Islet of Langerhans (tissue), 1 donor: ENCODE data around the gene FXYD7.
"Not testable (repeated sequence)": the region's sequence is repeated elsewhere in the genome, so short reads cannot be mapped to it uniquely, and the experiment has no call there.

ENCODE experiments used
- FAIRE-seq: peaks from one replicate; lab custom pipeline; 2011; peaks lifted over from hg19 to GRCh38; lab: Jason Lieb, UNC

FXYD7 gene

DNA sequence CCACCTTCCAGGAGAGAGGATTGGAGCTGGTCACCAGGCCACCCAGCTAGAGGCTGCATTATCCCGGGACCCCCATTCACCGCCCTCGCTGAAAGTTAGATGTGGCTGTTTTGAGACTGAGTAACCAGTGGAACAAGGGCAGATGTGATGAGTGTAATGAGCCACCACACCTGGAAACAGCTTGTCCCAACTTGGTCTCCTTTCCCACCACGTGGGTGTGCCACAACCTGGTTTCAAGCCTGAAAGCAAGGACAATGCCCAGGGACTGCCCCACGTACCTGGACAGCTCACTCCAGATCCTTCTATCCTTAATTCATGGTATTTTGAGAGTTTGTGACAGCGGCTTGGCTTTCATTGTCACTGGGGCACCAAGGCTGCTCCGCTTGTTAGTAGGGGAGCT, 15.2 kb upstream of the FXYD7 start:
- no peak for FAIRE-seq

DNA sequence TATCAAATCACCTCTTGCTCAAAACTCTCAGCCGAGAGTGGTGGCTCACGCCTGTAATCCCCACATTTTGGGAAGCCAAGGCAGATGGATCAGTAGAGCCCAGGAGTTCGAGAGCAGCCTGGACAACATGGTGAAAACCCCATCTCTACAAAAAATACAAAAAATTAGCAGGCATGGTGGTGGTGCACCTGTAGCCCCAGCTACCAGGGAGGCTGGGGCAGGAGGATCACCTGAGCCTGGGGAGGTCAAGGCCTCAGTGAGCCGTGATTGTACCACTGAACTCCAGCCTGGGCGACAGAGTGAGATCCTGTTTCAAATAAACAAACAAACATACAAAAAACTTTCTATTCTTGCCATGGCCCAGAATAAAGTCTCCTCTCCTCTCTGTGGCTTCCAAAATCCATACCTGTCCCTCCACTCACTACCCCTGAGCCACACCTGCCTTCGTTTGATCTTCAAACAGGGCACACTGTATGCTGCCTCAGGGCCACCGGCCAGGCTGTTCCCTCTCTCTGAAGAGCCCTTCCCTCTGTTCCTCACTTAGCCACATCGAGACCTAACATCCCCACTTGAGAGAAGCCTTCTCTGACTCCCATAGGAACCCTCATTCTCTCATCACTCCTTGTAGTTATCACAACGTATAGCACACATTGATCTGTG, 14.5 kb upstream of the FXYD7 start:
- FAIRE-seq: no peak

GRCh38 chr19:35129724-35130274, 13.3 kb upstream of the FXYD7 start:
- not testable (repeated sequence) for FAIRE-seq

DNA sequence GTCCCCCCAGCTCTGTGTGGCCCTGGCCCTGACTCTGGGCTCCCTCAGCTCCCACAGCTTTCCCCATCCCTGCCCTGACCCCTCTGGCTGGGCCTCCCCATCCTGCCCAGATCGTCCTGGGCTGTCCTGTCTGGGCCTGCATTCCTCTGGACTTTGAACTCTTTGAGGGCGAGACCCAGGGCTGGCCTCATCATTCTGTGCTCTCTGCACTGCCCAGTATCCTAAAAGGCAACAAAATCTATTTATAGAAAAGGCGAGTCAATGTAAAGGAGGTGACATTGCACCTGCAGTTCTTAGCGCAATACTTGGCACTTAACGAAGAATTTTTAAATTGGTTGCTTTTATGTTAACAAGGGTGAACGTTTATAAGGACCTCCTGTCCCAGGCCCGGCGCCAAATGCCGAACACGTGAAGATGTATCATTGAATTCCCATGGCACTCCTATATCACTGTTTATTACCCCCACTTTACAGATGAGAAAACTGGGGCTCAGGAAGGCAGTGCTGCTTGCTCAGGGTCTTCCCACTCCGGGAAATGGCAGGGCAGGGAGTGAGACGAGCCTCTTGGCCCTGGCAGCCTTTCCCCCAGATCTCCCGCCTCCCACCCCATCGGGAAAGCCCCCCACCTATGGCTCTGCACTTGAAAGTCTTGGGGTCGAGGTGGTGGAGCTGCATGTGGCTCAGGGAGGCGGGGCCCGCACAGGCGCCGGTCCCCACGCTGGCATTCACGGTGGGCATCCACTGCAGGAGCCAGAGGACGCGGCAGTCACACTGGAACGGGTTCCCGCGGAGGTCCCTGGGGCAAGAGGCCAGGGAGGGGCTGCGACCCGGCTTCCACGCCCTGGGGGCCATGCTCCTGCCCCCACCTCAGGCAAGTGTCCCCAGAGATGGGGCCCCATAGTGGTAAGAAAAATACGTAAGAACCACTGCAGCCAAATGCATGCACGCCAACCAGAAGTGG, 12.0 kb upstream of the FXYD7 start:
- FAIRE-seq: no peak

- no peak for FAIRE-seq
Observed at GRCh38 chr19:35132254-35132653, 10.8 kb upstream of the FXYD7 start.

DNA sequence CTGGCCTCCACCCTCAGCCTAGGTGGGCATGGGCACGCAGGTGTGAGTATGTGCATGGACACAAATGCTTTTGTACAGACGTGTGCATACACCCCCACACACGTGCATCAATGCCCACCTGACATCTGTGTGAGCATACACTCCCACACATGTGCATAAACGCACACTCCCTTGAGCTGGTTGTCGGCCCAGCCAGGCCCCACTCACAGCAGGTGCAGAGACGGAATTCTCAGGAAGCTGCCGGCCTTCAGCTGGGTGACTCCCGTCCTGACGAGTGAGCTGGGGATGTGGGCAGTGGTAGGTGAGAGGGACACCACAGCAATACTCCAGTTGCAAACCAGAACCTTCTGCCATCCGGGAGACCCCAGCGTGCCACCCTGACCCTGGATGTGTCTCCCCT, 9.2 kb upstream of the FXYD7 start:
- no peak for FAIRE-seq

GRCh38 chr19:35134601-35135242, 8.3 kb upstream of the FXYD7 start, which contains the start of gene LGI4:
TSS of gene LGI4 (minus strand) at chr19:35135059. CDS start at chr19:35134680, 379 bp downstream.
- FAIRE-seq: no peak

- no peak for FAIRE-seq
Observed at GRCh38 chr19:35135389-35135909, 7.6 kb upstream of the FXYD7 start.

DNA sequence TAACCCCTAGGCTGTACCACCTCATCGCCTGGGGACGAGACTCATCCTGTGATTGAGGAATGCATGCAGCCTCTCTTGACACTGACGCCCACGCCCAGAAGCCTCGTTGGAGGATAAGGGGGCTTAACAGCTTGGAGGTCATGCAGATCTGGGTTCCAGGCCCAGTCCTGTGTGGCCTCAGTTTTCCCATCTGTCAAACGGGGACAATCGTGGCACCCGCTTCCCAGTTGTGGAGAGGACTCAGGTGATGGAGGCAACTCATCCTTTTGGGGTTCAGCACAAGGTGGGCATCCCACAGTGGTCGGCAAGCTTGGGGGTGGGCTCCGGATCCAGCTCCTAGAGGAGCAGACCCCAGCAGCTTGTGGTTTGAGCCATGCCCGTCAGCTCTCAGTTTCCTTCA, 6.8 kb upstream of the FXYD7 start:
- no peak for FAIRE-seq

GRCh38 chr19:35136977-35137702, 5.9 kb upstream of the FXYD7 start:
- FAIRE-seq: no peak

GRCh38 chr19:35138305-35138892, 4.7 kb upstream of the FXYD7 start, which contains the start of gene FXYD1:
TSS of gene FXYD1 (plus strand) at chr19:35138824. CDS start at chr19:35140080, 1,256 bp downstream.
- FAIRE-seq: no peak

- no peak for FAIRE-seq
Observed at GRCh38 chr19:35140207-35140961, 2.7 kb upstream of the FXYD7 start.

DNA sequence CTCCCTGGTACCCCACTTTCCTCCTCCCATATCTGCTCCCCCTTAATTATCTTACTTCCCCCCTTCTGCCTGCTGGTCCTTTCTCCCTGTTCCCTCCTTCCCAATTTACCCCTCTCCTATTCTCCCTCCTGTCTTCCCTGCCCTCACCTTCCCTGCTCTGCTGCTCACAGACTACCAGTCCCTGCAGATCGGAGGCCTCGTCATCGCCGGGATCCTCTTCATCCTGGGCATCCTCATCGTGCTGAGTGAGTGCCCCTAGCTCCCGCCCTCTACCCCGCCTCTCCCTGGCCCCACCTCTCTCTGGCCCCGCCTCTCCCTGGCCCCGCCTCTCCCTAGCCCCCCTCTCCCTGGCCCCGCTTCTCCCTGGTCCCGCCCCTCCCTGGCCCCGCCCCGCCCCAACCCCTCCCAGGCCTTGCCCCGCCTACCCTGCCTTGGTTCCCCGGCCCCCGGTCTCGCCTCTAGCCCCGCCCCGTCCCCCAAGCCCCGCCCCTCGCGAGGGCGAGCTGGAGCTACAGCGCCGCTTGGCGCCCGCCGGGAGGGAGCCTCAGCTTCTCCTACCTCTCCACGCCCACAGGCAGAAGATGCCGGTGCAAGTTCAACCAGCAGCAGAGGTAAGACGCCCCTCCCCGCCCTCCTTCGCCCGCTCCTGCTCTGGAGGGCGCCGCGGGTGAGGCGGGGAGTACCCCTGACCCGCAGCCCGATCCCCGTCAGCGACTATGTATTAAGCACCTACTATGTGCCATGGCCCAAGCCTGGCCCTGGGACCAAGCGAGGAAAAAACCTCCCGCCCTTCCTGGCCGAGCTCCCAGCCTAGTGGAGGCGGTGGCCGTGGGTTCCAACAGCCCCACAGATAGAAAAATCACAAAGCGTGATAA, 1.9 kb upstream of the FXYD7 start:
- no peak for FAIRE-seq

- FAIRE-seq: no peak
Observed at GRCh38 chr19:35141837-35142605, 1.0 kb upstream of the FXYD7 start.

GRCh38 chr19:35142606-35143230, 337 bp upstream of the FXYD7 start:
- FAIRE-seq: no peak

GRCh38 chr19:35143818-35144217, 763 bp downstream of the FXYD7 start:
- no peak for FAIRE-seq

DNA sequence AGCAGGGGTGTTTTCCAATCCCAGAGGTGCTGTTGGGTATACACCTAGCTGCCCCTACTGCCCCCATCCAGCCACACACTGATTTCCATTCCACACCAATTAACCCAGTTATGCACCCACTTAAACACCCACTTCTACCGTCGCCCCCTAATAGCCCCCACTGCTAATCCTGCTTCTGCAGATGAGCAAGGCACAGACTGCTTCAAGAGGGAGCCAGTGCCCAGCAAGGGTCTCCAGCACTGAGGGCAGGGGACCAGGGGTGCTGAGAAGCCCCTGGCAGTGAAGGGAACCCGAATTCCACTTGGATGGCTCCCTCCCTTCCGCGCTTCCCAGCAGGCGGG, 1.2 kb downstream of the FXYD7 start:
- FAIRE-seq: no peak
